Mononuclear cell (primary cell): ENCODE data around the gene SPEG. TPM values are rescaled to one million over a fixed set of nuclear protein-coding genes. Genes with fewer than 3 reads are reported as not detected.

Experiments
- H3K27me3 ChIP-seq: 2 replicates; pipeline ENCODE4 v1.6.0; 2011; ENCODE audit warnings: low read length, control low read depth; ENCODE audit not compliant: insufficient read depth
- H3K4me1 ChIP-seq: 2 replicates; pipeline ENCODE4 v1.5.1; 2011; ENCODE audit warnings: mild to moderate bottlenecking, low read length, control low read depth; ENCODE audit not compliant: insufficient read depth
- H3K4me3 ChIP-seq: 2 replicates; pipeline ENCODE4 v1.5.1; 2011; ENCODE audit warnings: mild to moderate bottlenecking, low read length, moderate library complexity
- H3K9me3 ChIP-seq: 2 replicates; pipeline ENCODE4 v1.5.1; 2011; ENCODE audit warnings: low read depth, mild to moderate bottlenecking, control low read depth, low read length
- total RNA-seq: library from RNA; depleted of rRNA; stranded (reverse); fragments of >200 nt; gene quantifications from one replicate; pipeline ENCODE4 v1.2.3, GENCODE V29; 2012

Gene SPEG
- total RNA-seq, 1 donor: 2.4 TPM

- H3K4me3 ChIP-seq: no peak overlapping the region
- H3K9me3 ChIP-seq: no peaks in the 10 kb centered on the region
- no peaks in the 10 kb centered on the region for H3K4me1 ChIP-seq
- no peaks in the 10 kb centered on the region for H3K27me3 ChIP-seq
Measured at GRCh38 chr2:219466816-219467735, 32.4 kb downstream of the SPEG start.

- H3K9me3 ChIP-seq: no peaks in the 10 kb centered on the region
- no peak overlapping the region for H3K4me3 ChIP-seq
- no peaks in the 10 kb centered on the region for H3K4me1 ChIP-seq
- H3K27me3 ChIP-seq: no peaks in the 10 kb centered on the region
Measured at GRCh38 chr2:219467736-219468075, 33.1 kb downstream of the SPEG start.

- Histone ChIP-seq H3K27me3 (no peaks in the 10 kb centered on the region), H3K4me1 (no peaks in the 10 kb centered on the region), H3K4me3 (no peak overlapping the region), H3K9me3 (no peaks in the 10 kb centered on the region)
Measured at GRCh38 chr2:219468410-219469185, 34.0 kb downstream of the SPEG start.

DNA sequence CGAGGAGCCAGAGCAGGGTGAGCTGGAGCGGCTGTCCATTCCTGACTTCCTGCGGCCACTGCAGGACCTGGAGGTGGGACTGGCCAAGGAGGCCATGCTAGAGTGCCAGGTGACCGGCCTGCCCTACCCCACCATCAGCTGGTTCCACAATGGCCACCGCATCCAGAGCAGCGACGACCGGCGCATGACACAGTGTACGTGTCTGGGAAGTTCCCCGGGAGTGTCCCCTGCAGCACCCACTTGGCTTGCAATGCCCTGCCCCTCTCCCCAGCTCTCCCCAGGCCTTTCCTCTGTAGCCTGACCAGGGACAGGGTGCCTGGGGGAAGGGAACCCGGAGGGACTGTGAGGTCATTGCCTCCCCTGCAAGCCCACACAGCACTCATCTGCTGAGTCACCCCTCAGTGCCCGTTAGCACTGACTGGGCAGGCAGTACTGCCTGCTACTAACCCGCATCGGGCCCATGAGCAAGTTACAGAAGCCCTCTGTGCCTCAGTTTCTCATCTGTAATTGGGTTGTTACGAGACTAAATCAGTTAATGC is 34.6 kb downstream of the SPEG start:
- H3K4me3 ChIP-seq: no peak overlapping the region
- no peaks in the 10 kb centered on the region for H3K9me3 ChIP-seq
- H3K27me3 ChIP-seq: no peaks in the 10 kb centered on the region
- no peaks in the 10 kb centered on the region for H3K4me1 ChIP-seq

DNA sequence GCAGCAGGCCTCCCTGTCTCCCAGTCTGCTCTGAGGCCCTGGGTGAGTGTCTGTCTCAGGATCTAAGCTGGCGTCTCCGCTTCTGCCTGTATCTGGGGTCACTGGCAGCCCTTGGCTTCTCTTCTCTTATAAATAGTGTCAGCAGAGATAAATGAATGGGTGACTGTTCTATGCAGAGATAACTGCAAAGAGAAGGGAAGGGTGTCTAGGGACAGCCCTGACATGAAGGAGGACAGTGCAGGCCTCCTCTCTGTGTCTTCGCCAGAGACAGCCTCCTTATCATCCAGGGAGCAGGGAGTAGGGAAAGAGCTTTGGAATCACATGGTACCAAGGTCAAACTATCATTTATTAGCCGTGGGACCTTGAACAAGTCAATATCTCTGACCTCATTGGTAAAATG is 35.8 kb downstream of the SPEG start:
- Histone ChIP-seq H3K4me1 (no peaks in the 10 kb centered on the region), H3K4me3 (no peak overlapping the region), H3K27me3 (no peaks in the 10 kb centered on the region)

GRCh38 chr2:219471476-219472371 is 37.1 kb downstream of the SPEG start:
- no peaks in the 10 kb centered on the region for H3K4me1 ChIP-seq
- no peak overlapping the region for H3K4me3 ChIP-seq
- H3K9me3 ChIP-seq: no peaks in the 10 kb centered on the region
- no peaks in the 10 kb centered on the region for H3K27me3 ChIP-seq

More for the DNA sequence above, 35.8 kb downstream of the SPEG start:
- H3K9me3 ChIP-seq: no peaks in the 10 kb centered on the region

DNA sequence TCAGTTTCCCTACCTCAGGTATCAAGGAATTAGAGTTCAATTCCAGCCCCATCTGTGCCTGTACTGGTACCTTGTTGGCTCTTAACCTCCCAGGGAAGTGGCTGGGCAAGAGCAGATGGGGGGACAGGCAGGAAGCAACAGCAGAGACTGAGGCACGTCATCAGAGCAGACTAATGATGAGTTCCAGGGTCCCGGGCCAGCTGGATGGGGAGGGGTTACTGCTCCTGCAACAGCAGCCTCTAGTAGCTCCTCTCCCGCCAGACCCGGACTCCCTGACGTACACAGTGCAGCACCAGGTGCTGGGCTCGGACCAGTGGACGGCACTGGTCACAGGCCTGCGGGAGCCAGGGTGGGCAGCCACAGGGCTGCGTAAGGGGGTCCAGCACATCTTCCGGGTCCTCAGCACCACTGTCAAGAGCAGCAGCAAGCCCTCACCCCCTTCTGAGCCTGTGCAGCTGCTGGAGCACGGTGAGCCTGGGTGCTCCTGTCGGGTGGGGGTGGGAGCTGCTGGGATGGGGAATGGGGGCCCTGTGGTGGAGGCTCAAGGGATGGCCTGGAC is 38.1 kb downstream of the SPEG start:
- no peak overlapping the region for H3K4me3 ChIP-seq
- H3K27me3 ChIP-seq: no peaks in the 10 kb centered on the region
- H3K9me3 ChIP-seq: no peaks in the 10 kb centered on the region
- H3K4me1 ChIP-seq: no peaks in the 10 kb centered on the region

GRCh38 chr2:219473511-219473910 is 38.9 kb downstream of the SPEG start:
- Histone ChIP-seq H3K9me3 (no peaks in the 10 kb centered on the region), H3K27me3 (no peaks in the 10 kb centered on the region), H3K4me3 (no peak overlapping the region), H3K4me1 (no peaks in the 10 kb centered on the region)

GRCh38 chr2:219474285-219475060 is 39.8 kb downstream of the SPEG start:
- H3K9me3 ChIP-seq: no peaks in the 10 kb centered on the region
- H3K27me3 ChIP-seq: no peaks in the 10 kb centered on the region
- H3K4me1 ChIP-seq: no peaks in the 10 kb centered on the region
- H3K4me3 ChIP-seq: no peak overlapping the region

- Histone ChIP-seq H3K4me1 (no peaks in the 10 kb centered on the region), H3K4me3 (no peak overlapping the region), H3K27me3 (no peaks in the 10 kb centered on the region), H3K9me3 (no peaks in the 10 kb centered on the region)
Measured at GRCh38 chr2:219475278-219475677, 40.6 kb downstream of the SPEG start.

DNA sequence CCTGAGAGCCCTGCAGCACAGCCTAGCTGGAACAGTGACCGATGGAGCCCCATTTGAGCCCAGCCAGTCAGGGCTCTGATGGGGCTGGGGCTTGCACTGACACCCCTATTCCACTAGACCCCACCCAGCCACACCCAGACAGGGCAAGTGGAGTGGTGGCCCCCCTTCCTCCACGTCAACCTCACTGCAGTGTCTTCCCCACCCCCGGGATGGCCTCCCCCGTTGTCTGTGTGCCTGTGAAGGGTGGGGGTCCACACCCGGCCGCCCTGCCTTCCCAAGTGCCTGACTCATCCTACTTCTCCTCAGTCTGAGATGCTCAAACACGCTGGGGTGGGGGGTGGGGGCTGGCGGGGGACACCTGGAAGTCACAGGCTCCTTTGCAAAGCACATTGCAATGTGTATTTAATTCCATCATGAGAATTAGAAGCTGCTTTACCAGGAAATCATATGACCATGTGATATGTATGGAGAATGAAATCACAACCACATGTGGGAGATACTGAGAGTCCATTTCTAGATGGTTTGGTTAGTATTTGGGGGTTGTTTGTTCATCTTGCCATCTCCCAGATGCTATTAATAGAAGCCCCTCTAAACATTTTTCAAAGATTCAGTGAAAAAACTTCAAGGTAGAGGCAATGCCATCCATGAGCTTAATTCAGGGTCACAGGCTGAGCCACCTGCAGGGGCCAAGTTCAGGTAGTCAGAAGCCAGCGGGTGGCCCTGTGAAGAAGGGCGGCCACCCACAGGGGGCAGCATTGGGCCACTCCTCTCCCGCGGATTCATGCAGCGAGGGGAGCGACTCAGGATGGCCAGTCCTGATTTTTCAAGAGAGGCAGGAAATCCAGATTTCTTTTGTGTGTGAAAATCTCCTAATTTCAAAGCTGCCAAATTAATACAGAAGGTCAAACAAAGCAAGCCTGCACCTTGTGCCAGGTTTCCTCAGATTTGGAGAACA is 41.3 kb downstream of the SPEG start:
- H3K27me3 ChIP-seq: no peaks in the 10 kb centered on the region
- H3K4me1 ChIP-seq: no peaks in the 10 kb centered on the region
- H3K4me3 ChIP-seq: no peak overlapping the region
- no peaks in the 10 kb centered on the region for H3K9me3 ChIP-seq

- Histone ChIP-seq H3K27me3 (no peaks in the 10 kb centered on the region), H3K9me3 (no peaks in the 10 kb centered on the region), H3K4me3 (no peak overlapping the region), H3K4me1 (no peaks in the 10 kb centered on the region)
Measured at GRCh38 chr2:219476652-219477151, 42.1 kb downstream of the SPEG start.

DNA sequence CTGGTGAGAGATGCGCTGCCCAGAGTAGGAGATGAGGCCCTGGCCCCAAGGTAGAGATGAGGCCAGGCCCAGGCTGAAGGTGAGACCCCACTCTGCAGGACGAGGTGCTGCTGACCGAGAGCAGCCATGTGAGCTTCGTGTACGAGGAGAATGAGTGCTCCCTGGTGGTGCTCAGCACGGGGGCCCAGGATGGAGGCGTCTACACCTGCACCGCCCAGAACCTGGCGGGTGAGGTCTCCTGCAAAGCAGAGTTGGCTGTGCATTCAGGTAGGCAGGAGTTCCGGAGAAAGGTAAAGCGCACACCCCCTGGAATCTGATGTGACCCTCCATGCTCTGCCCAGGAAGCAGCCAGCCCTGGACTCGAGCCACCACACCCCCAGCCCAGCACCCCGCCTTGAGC is 42.5 kb downstream of the SPEG start:
- Histone ChIP-seq H3K9me3 (no peaks in the 10 kb centered on the region), H3K27me3 (no peaks in the 10 kb centered on the region), H3K4me1 (no peaks in the 10 kb centered on the region), H3K4me3 (no peak overlapping the region)
